Thymus (tissue), 11 donors: ENCODE results near the gene MARCHF11. TPM values are rescaled to one million over a fixed set of nuclear protein-coding genes. Genes with fewer than 3 reads are reported as not detected.

Source experiments
- DNase-seq, 9 donors: peaks; one replicate each; pipeline ENCODE4 v3.0.0-alpha.2; 2013; ENCODE audit warnings: low spot score in 9 of 9, low read depth in 6 of 9, missing footprints in 1 of 9
- H3K27ac ChIP-seq, 2 donors: one replicate each; pipeline ENCODE4 v1.5.1; 2013; ENCODE audit warnings: control low read depth in 1 of 2, low read depth in 1 of 2, low read length in 1 of 2, mild to moderate bottlenecking in 1 of 2, moderate library complexity in 1 of 2
- H3K27me3 ChIP-seq, 2 donors: one replicate each; pipeline ENCODE4 v1.5.1; 2013; ENCODE audit warnings: low read length in 1 of 2; ENCODE audit not compliant: control insufficient read depth in 2 of 2, insufficient read depth in 1 of 2
- H3K36me3 ChIP-seq, 2 donors: one replicate each; pipeline ENCODE4 v1.5.1; 2013; ENCODE audit warnings: low read length in 1 of 2, mild to moderate bottlenecking in 1 of 2, moderate library complexity in 1 of 2; ENCODE audit not compliant: control insufficient read depth in 2 of 2, insufficient read depth in 2 of 2
- H3K4me1 ChIP-seq, 2 donors: one replicate each; pipeline ENCODE4 v1.5.1; 2013; ENCODE audit warnings: low read length in 2 of 2; ENCODE audit not compliant: control insufficient read depth in 2 of 2, insufficient read depth in 2 of 2
- H3K4me3 ChIP-seq, 2 donors: one replicate each; pipeline ENCODE4 v1.5.1; 2013; ENCODE audit warnings: low read length in 2 of 2, control low read depth in 1 of 2, mild to moderate bottlenecking in 1 of 2
- H3K9me3 ChIP-seq, 2 donors: one replicate each; pipeline ENCODE4 v1.5.1; 2013; ENCODE audit warnings: low read length in 1 of 2, mild to moderate bottlenecking in 1 of 2; ENCODE audit not compliant: control insufficient read depth in 2 of 2, insufficient read depth in 1 of 2
- WGBS: extraction: QIAGEN DNeasy Blood & Tissue Kit; methylation state at CpG from one replicate; pipeline ENCODE4 v1.1.7; 2013; 5-methylcytosine and 5-hydroxymethylcytosine counted together
- polyA plus RNA-seq: library from polyadenylated mRNA; stranded (reverse); fragments of 200-250 nt; gene quantifications from one replicate; pipeline ENCODE4 v1.2.3, GENCODE V29; 2013
- total RNA-seq: library from RNA; stranded (reverse); fragments of 120-200 nt; gene quantifications from one replicate; pipeline ENCODE4 v1.2.4, GENCODE V29; 2013
- donor health status: healthy.

Gene MARCHF11
- total and polyA plus RNA-seq, 2 donors: 0.07 TPM; not detected in 1

GRCh38 chr5:16159636-16160035 is 20.0 kb downstream of the MARCHF11 start:
- Histone ChIP-seq H3K4me1 (no peaks in the 10 kb centered on the region), H3K27me3 (no peaks in the 10 kb centered on the region), H3K27ac (no peak overlapping the region), H3K9me3 (no peaks in the 10 kb centered on the region), H3K36me3 (no peaks in the 10 kb centered on the region), H3K4me3 (no peak overlapping the region)
- 93% methylated on average over 2 of the region's 2 CpGs for WGBS
- DNase-seq: no peak

DNA sequence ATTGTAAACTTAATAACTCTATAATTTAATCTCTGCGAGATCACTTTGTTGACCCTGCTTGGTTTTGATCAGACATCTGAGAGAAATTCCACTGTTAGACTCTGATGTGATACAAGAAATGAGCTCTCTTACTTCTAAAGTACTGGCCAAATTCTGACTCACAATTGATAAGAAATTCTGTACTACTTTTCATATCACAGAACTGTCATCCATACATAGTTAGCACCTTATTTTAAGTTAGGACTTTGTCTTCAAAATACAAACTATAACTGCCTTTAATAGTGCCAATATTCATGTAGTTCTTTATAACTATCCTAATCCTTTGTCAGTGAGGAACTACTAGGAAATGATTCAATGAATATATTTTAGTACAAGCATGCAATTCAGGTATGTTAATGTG is 23.4 kb downstream of the MARCHF11 start:
- DNase-seq: no peak
- Histone ChIP-seq H3K4me3 (no peak overlapping the region), H3K36me3 (no peaks in the 10 kb centered on the region), H3K27me3 (no peaks in the 10 kb centered on the region), H3K4me1 (no peaks in the 10 kb centered on the region), H3K27ac (no peak overlapping the region), H3K9me3 (no peaks in the 10 kb centered on the region)
- WGBS: 96% methylated on average over 1 of the region's 1 CpG

DNA sequence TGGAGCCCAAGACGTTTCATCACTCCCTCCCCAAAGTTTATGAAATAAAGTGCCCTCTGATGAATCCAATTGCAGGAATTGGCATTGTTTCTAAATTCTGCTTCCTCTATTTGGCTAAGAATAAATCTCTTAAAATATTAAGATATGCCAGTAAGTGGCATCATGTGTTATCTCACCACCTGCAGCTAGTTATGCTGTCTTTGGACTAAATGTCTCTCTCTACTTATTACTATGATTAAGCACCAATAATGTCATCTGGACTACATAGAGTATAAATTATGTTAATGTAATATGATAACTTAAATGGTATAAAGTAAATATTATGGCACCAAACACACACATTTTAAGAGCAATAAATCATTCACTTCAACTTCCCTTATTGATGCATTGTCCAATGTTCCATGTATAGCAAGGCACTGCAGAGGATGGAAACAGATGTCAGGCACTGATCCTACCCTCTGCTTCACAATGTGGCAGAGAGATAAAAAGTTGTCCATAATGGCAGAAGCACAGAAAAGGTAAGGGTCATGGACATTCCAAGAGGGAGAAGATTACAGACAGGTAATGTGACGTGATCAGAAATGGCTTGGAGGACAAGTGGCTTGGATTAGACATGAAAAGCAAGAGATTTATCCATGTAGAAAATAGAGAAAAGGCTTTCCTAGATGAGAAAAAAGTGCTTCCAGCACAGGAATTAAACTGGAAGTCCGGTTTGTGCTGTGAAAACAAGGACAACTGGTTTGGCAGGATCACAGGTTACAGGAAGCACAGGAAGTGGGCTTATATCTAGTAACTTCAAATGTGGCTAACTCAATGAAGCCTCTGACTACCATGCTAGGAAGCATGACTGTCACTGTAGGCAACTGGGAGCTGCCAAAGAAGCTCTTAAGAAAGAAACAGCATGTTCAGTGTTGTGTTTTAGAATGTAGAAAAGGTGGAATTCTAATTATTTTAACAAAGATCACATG is 26.7 kb downstream of the MARCHF11 start:
- H3K27me3 ChIP-seq: no peaks in the 10 kb centered on the region
- no peak for DNase-seq
- no peaks in the 10 kb centered on the region for H3K4me1 ChIP-seq
- no peak overlapping the region for H3K4me3 ChIP-seq
- H3K36me3 ChIP-seq: no peaks in the 10 kb centered on the region
- WGBS: 65% methylated on average over 3 of the region's 3 CpGs
- H3K9me3 ChIP-seq: no peaks in the 10 kb centered on the region
- no peak overlapping the region for H3K27ac ChIP-seq

DNA sequence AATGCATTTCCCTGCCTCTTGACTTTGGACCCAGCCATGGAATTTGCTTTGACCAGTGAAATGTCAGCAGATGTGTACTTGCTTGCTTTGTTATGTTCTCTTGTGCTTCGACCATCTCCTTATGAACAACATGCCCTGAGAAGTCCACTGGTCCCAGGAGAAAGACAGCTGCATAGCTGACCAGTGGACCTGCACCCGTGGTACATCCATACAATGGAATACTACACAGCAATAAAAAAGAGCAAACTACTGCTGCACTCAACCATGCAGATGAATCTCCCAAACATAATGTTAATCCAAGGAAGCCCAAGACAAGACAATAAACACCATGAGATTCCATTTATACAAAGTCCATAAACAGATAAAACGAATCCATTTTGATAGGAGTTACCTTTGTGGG is 30.0 kb downstream of the MARCHF11 start:
- 71% methylated on average over 3 of the region's 3 CpGs for WGBS
- H3K27me3 ChIP-seq: no peaks in the 10 kb centered on the region
- no peak overlapping the region for H3K27ac ChIP-seq
- H3K36me3 ChIP-seq: no peaks in the 10 kb centered on the region
- no peaks in the 10 kb centered on the region for H3K4me1 ChIP-seq
- H3K4me3 ChIP-seq: no peak overlapping the region
- no peak for DNase-seq
- no peaks in the 10 kb centered on the region for H3K9me3 ChIP-seq

DNA sequence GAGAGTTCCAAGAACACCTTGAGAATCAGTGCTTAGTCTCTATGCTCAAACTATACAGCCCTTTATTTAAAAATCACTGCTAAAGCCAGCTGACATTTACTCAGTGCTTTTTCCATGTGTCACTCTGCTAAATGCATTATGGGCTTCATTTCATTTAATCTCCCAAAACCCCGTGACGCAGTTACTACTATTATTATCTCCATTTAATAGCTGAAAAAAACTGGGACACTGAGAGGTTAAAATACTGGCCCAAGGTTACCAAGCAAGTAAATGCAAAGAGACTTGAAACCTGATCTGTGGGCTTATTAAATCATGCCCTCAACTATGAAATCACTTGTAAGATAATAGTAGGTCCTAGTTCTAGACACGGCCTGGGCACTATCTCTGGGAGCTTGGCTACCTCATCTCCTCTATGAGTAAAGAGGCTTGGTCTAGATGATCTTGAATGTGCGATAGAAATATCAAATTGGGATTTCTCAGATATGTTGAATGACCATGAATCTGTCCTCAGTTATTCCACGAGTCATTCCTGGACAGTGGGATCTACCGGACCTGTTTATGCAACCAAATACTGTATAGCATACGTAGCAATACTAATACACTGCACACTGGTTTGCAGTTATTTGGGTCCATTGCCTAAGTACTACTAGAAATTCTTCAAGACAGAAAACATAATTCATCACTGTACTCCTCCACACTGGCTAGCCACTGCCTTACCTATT is 32.3 kb downstream of the MARCHF11 start:
- H3K4me1 ChIP-seq: no peaks in the 10 kb centered on the region
- no peak overlapping the region for H3K27ac ChIP-seq
- no peaks in the 10 kb centered on the region for H3K27me3 ChIP-seq
- H3K9me3 ChIP-seq: no peaks in the 10 kb centered on the region
- H3K36me3 ChIP-seq: no peaks in the 10 kb centered on the region
- H3K4me3 ChIP-seq: no peak overlapping the region
- WGBS: 82% methylated on average over 7 of the region's 7 CpGs
- DNase-seq: no peak

- Histone ChIP-seq H3K9me3 (no peaks in the 10 kb centered on the region), H3K36me3 (no peaks in the 10 kb centered on the region), H3K4me1 (no peaks in the 10 kb centered on the region), H3K27me3 (no peaks in the 10 kb centered on the region), H3K27ac (no peak overlapping the region), H3K4me3 (no peak overlapping the region)
- 94% methylated on average over 4 of the region's 4 CpGs for WGBS
- no peak for DNase-seq
Measured at GRCh38 chr5:16144416-16144815, 35.2 kb downstream of the MARCHF11 start.

GRCh38 chr5:16143361-16144049 is 36.1 kb downstream of the MARCHF11 start:
- DNase-seq: no peak
- H3K4me3 ChIP-seq: no peak overlapping the region
- no peaks in the 10 kb centered on the region for H3K4me1 ChIP-seq
- H3K27ac ChIP-seq: no peak overlapping the region
- WGBS: 88% methylated on average over 5 of the region's 5 CpGs
- H3K36me3 ChIP-seq: no peaks in the 10 kb centered on the region
- H3K9me3 ChIP-seq: no peaks in the 10 kb centered on the region
- H3K27me3 ChIP-seq: no peaks in the 10 kb centered on the region

- WGBS: 47% methylated on average over 4 of the region's 4 CpGs
- Histone ChIP-seq H3K27ac (no peak overlapping the region), H3K9me3 (no peaks in the 10 kb centered on the region)
Measured at GRCh38 chr5:16140944-16141343, 38.6 kb downstream of the MARCHF11 start.

DNA sequence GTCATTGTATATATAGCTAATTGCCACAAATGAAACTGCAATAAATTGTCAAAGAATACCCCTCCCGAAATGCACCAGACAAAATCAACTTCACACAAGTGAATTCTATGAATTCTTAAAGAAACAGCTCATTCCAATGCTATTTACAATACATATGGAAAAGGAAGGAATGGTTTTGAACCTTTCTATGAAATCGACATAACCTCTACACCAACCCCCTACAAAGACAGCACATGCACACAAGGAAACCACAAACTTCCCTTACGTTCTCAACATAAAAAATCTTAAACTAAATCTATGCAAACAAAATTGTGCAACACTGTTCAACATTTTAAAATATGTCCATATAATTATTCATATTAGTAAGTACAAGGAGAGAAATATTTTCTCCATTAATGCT is 39.2 kb downstream of the MARCHF11 start:
- DNase-seq: no peak
- Histone ChIP-seq H3K4me1 (no peaks in the 10 kb centered on the region), H3K27me3 (no peaks in the 10 kb centered on the region), H3K27ac (no peak overlapping the region), H3K36me3 (no peaks in the 10 kb centered on the region), H3K4me3 (no peak overlapping the region), H3K9me3 (no peaks in the 10 kb centered on the region)
- 12% methylated on average over 3 of the region's 3 CpGs for WGBS

More at GRCh38 chr5:16140944-16141343, 38.6 kb downstream of the MARCHF11 start:
- DNase-seq: no peak
- Histone ChIP-seq H3K36me3 (no peaks in the 10 kb centered on the region), H3K4me1 (no peaks in the 10 kb centered on the region), H3K4me3 (no peak overlapping the region), H3K27me3 (no peaks in the 10 kb centered on the region)
